Measurements from ENCODE around the gene GKAP1.

DNA sequence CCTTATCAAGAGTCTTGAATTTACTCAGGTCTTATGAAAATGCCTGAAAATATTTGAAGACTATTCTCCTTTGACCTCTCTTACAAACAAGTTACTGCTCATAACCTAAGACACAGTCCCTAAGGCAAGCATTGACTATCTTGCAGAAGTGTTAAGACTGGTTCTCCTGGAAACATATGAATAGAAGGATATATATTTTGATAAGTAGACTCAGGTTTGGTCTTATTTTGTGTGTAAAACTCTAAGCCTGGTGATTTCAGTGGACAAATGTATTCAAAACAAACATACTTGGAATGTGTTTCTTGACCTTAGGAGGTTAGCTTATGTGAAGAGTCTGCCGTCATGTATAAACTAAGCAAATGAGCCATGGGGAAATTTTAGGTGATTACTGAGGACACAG lies 102.3 kb downstream of the GKAP1 start:
- TF ChIP-seq, protein P1, sequence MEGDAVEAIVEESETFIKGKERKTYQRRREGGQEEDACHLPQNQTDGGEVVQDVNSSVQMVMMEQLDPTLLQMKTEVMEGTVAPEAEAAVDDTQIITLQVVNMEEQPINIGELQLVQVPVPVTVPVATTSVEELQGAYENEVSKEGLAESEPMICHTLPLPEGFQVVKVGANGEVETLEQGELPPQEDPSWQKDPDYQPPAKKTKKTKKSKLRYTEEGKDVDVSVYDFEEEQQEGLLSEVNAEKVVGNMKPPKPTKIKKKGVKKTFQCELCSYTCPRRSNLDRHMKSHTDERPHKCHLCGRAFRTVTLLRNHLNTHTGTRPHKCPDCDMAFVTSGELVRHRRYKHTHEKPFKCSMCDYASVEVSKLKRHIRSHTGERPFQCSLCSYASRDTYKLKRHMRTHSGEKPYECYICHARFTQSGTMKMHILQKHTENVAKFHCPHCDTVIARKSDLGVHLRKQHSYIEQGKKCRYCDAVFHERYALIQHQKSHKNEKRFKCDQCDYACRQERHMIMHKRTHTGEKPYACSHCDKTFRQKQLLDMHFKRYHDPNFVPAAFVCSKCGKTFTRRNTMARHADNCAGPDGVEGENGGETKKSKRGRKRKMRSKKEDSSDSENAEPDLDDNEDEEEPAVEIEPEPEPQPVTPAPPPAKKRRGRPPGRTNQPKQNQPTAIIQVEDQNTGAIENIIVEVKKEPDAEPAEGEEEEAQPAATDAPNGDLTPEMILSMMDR (IDR thresholded peaks at IDR 0.05) = no peak
- TF ChIP-seq POLR2A (IDR thresholded peaks at IDR 0.05) = no peak
